NCI-H69 (cell line): ENCODE measurements around the gene SRRM1.
"Not testable (repeated sequence)": the region's sequence is repeated elsewhere in the genome, so short reads cannot be mapped to it uniquely, and the experiment has no call there.

ENCODE experiments used
- DNase-seq: peaks from one replicate; lab custom pipeline; 2025; lab: John Stamatoyannopoulos, UW

The SRRM1 gene

GRCh38 chr1:24643363-24644099 lies 429 bp downstream of the SRRM1 start:
- peak; percentile 52 for DNase-seq

GRCh38 chr1:24644100-24644384 lies 940 bp downstream of the SRRM1 start:
- no peak for DNase-seq

- no peak for DNase-seq
These were observed 5.8 kb downstream of the SRRM1 start for GRCh38 chr1:24648919-24649318.

- no peak for DNase-seq
These were observed 9.3 kb downstream of the SRRM1 start for GRCh38 chr1:24652382-24652781.

GRCh38 chr1:24654010-24654409 lies 10.9 kb downstream of the SRRM1 start:
- no peak for DNase-seq

GRCh38 chr1:24656046-24656445 lies 12.9 kb downstream of the SRRM1 start:
- DNase-seq, result no peak

GRCh38 chr1:24657781-24658180 lies 14.7 kb downstream of the SRRM1 start:
- no peak for DNase-seq

- DNase-seq, result no peak
These were observed 16.2 kb downstream of the SRRM1 start for GRCh38 chr1:24659166-24659904.

GRCh38 chr1:24659993-24660665 lies 17.0 kb downstream of the SRRM1 start:
- DNase-seq, result no peak

GRCh38 chr1:24664507-24665033 lies 21.5 kb downstream of the SRRM1 start:
- no peak for DNase-seq

GRCh38 chr1:24666794-24667193 lies 23.7 kb downstream of the SRRM1 start:
- DNase-seq, result no peak

- not testable (repeated sequence) for DNase-seq
These were observed 28.3 kb downstream of the SRRM1 start for GRCh38 chr1:24671372-24671771.

GRCh38 chr1:24672686-24673085 lies 29.6 kb downstream of the SRRM1 start:
- not testable (repeated sequence) for DNase-seq

- DNase-seq, result no peak
These were observed 30.2 kb downstream of the SRRM1 start for GRCh38 chr1:24673341-24673740.

GRCh38 chr1:24678421-24678820 lies 35.3 kb downstream of the SRRM1 start:
- not testable (repeated sequence) for DNase-seq

GRCh38 chr1:24679725-24680124 lies 36.6 kb downstream of the SRRM1 start:
- no peak for DNase-seq

GRCh38 chr1:24683713-24684162 lies 40.6 kb downstream of the SRRM1 start:
- DNase-seq, result peak; percentile 8

- no peak for DNase-seq
These were observed 44.9 kb downstream of the SRRM1 start for GRCh38 chr1:24688033-24688432.

GRCh38 chr1:24688621-24689195 lies 45.6 kb downstream of the SRRM1 start:
- DNase-seq, result peak; percentile 66

- no peak for DNase-seq
These were observed 47.9 kb downstream of the SRRM1 start for GRCh38 chr1:24691051-24691450.

GRCh38 chr1:24692351-24692980 lies 49.4 kb downstream of the SRRM1 start:
- DNase-seq, result no peak

GRCh38 chr1:24693827-24694379 lies 50.8 kb downstream of the SRRM1 start:
- DNase-seq, result peak; percentile 5
